PC-3 (cell line): ENCODE measurements around the gene CLK2. TPM values are rescaled to one million over a fixed set of nuclear protein-coding genes. Genes with fewer than 3 reads are reported as not detected.
"Not testable (repeated sequence)": the region's sequence is repeated elsewhere in the genome, so short reads cannot be mapped to it uniquely, and the experiment has no call there.

ENCODE experiments used
- ATAC-seq: fragments of 200-7000 bp; cut with Tn5 transposase; 2 replicates; pipeline ENCODE4 v1.9.1; 2020; ENCODE audit warnings: mild to moderate bottlenecking, moderate library complexity
- BruUV-seq: library from RNA; stranded (reverse); fragments of 400-500 nt; replicated peaks from 2 replicates; lab custom pipeline; 2021; lab: Mats Ljungman, UMichigan
- CTCF ChIA-PET: fragments of 300-600 bp; sonication (Branson Sonifier 250); formaldehyde crosslinking; loops from one replicate; lab custom pipeline; 2022; ENCODE audit warnings: antibody characterized with exemption; lab: Charles Lee
- POLR2A ChIA-PET: fragments of 300-600 bp; sonication (Branson Sonifier 250); formaldehyde crosslinking; loops from one replicate; lab custom pipeline; 2022; ENCODE audit warnings: antibody characterized with exemption; ENCODE audit not compliant: unreplicated experiment; lab: Charles Lee
- DNase-seq: peaks from one replicate; pipeline ENCODE4 v3.0.0-alpha.2; 2015
- H2AFZ ChIP-seq: fragments of 300-600 bp; sonication (generic); 2 replicates; pipeline ENCODE4 v1.6.0; 2016; ENCODE audit warnings: antibody characterized with exemption, low read length
- H3F3A ChIP-seq: fragments of 300-600 bp; sonication (generic); one replicate; pipeline ENCODE4 v1.6.0; 2017; ENCODE audit warnings: antibody characterized with exemption, low read length, control low read depth, mild to moderate bottlenecking; ENCODE audit not compliant: unreplicated experiment
- H3K27ac ChIP-seq: fragments of 300-600 bp; sonication (generic); 2 replicates; pipeline ENCODE4 v1.5.1; 2016; ENCODE audit warnings: mild to moderate bottlenecking, low read length
- H3K27me3 ChIP-seq: fragments of 300-600 bp; sonication (generic); 2 replicates; pipeline ENCODE4 v1.6.1; 2016; ENCODE audit warnings: low read length, mixed read lengths
- H3K36me3 ChIP-seq: fragments of 300-600 bp; sonication (generic); 2 replicates; pipeline ENCODE4 v1.6.1; 2016; ENCODE audit warnings: low read depth, mixed run types, low read length, mixed read lengths
- H3K4me1 ChIP-seq: fragments of 300-600 bp; sonication (generic); 2 replicates; pipeline ENCODE4 v1.5.1; 2016; ENCODE audit warnings: low read length; ENCODE audit not compliant: insufficient read depth
- H3K4me2 ChIP-seq: fragments of 300-600 bp; sonication (generic); 2 replicates; pipeline ENCODE4 v1.6.0; 2016; ENCODE audit warnings: low read length
- H3K4me3 ChIP-seq: fragments of 300-600 bp; sonication (generic); 2 replicates; pipeline ENCODE4 v1.5.1; 2016; ENCODE audit warnings: mild to moderate bottlenecking, low read length, mixed read lengths
- H3K79me2 ChIP-seq: fragments of 300-600 bp; sonication (generic); 2 replicates; pipeline ENCODE4 v1.6.1; 2017; ENCODE audit warnings: low read length, mixed read lengths
- H3K9ac ChIP-seq: fragments of 300-600 bp; sonication (generic); 2 replicates; pipeline ENCODE4 v1.6.0; 2016; ENCODE audit warnings: mild to moderate bottlenecking, low read length
- H3K9me2 ChIP-seq: fragments of 300-600 bp; sonication (generic); replicated peaks from 2 replicates; pipeline ENCODE4 v1.6.1; 2016; ENCODE audit warnings: mixed run types, low read length, mixed read lengths
- H3K9me3 ChIP-seq: fragments of 300-600 bp; sonication (generic); 2 replicates; pipeline ENCODE4 v1.6.1; 2016; ENCODE audit warnings: low read length, mixed read lengths
- H4K20me1 ChIP-seq: fragments of 300-600 bp; sonication (generic); 2 replicates; pipeline ENCODE4 v1.6.1; 2016; ENCODE audit warnings: low read length, mixed read lengths
- CTCF ChIP-seq: fragments of 300-600 bp; sonication (generic); conservative IDR thresholded peaks from 2 replicates; pipeline ENCODE4 v1.5.1; 2017; ENCODE audit warnings: antibody characterized with exemption, low read depth, mild to moderate bottlenecking, low read length
- EZH2 ChIP-seq: fragments of 300-600 bp; sonication (generic); IDR thresholded peaks from one replicate; pipeline ENCODE4 v1.6.1; 2017; ENCODE audit warnings: antibody characterized with exemption, mild to moderate bottlenecking, low read length; ENCODE audit not compliant: unreplicated experiment
- EZH2phosphoT487 ChIP-seq: fragments of 300-600 bp; sonication (generic); IDR thresholded peaks from 2 replicates; pipeline ENCODE4 v1.6.1; 2018; ENCODE audit warnings: mild to moderate bottlenecking, antibody characterized with exemption, low read length, borderline replicate concordance
- intact Hi-C: fragments of 100-400 bp; cut with micrococcal nuclease; formaldehyde crosslinking; loops from 2 replicates; pipeline ENCODE4 v1.9.0; 2023
- total RNA-seq: library from RNA; depleted of rRNA; stranded (reverse); fragments of >200 nt; gene quantifications from 2 replicates; pipeline ENCODE4 v1.2.3, GENCODE V29; 2014

Gene CLK2
- total RNA-seq, 1 experiment from 2014 or later, result 49.9 TPM

DNA sequence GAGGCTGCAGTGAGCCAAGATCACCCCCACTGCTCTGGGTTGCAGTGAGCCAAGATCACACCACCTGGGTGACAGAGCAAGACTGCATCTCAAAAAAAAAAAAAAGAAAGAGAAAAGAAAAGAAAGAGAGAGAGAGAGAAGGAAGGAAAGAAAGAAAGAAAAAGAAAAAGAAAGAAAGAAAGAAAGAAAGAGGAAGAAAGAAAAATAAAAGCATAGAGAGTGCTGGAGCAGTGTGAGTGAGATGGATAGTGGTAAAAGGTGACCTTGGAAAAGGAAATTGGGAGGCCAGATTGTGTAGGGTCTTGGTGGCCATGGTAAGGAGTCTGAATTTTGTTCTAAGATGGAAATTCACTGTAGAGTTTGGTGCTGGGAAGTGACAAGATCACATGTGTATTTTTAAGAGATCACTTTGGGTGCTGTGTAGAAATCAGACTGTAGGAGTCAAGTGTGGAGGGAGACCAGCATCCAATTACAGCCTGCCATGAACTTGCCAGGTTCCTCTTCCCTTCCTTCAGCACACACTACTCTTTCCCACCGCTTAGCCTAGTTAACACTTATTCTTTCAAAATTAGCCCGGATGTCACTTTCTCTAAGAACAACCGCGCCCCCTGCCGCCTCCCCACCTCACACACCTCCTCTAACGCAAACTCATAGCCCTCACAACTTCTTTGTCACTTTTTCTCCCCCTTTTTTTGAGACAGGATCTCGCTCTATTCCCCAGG is 47.0 kb downstream of the CLK2 start:
- TF ChIP-seq EZH2phosphoT487 (no peak), CTCF (peak; percentile 75), EZH2 (no peak)
- ATAC-seq, result peak; percentile 42
- Histone ChIP-seq H4K20me1 (no peaks in the 10 kb centered on the region), H3K27ac (peak overlapping the region; percentile 55), H3K9me2 (no peaks in the 10 kb centered on the region), H3F3A (no peaks in the 10 kb centered on the region), H3K4me3 (peak overlapping the region; percentile 76), H3K9me3 (no peaks in the 10 kb centered on the region), H3K79me2 (peaks cover 25% of the 10 kb centered on the region), H3K36me3 (no peaks in the 10 kb centered on the region), H3K4me1 (peaks cover 45% of the 10 kb centered on the region), H2AFZ (peak overlapping the region; percentile 73), H3K9ac (peak overlapping the region; percentile 87), H3K27me3 (no peaks in the 10 kb centered on the region), H3K4me2 (peak overlapping the region; percentile 82)
- ChIA-PET CTCF (interaction anchor here (1.3 to 2.0 kb wide), 3 partner anchors 19 to 53 kb away, joined by 6 to 9 read pairs (median 7); partner anchors contain the start of genes KRTCAP2 and THBS3), POLR2A (interaction anchor here (0.6 kb wide), 1 partner anchor 32 kb away, joined by 3 read pairs; no protein-coding TSS in a partner anchor)
- intact Hi-C loops, result loop anchor here (1.0 to 5.0 kb wide), 2 partner anchors 34 to 50 kb away; no protein-coding TSS in a partner anchor
- no TSS peak for BruUV-seq
- peak; percentile 71 for DNase-seq

DNA sequence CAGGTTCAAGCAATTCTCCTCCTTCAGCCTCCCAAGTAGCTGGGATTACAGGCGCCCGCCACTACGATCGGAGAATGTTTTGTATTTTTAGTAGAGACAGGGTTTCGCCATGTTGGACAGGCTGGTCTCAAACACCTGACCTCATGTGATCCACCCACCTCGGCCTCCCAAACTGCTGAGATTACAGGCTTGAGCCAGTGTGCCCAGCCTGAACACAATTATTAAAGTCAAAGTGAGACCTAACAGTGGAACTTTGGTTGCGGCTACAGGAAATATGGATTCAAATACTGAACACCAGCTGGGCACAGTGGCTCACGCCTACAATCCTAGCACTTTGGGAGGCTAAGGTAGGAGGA is 47.9 kb downstream of the CLK2 start:
- DNase-seq, BruUV-seq, POLR2A ChIA-PET, H3K9me3 ChIP-seq, H3K27me3 ChIP-seq, H4K20me1 ChIP-seq, H3K9me2 ChIP-seq, H3K36me3 ChIP-seq, H2AFZ ChIP-seq, H3K9ac ChIP-seq, H3F3A ChIP-seq, ATAC-seq: not testable (repeated sequence)
- H3K4me1 ChIP-seq, result peaks cover 45% of the 10 kb centered on the region
- 0 out of 2 replicates have a peak overlapping the region, but pooled peaks have one; percentile 18 for H3K27ac ChIP-seq
- H3K4me3 ChIP-seq, result 0 out of 2 replicates have a peak overlapping the region, but pooled peaks have one; percentile 76
- intact Hi-C loops, result loop anchor here (5.0 kb wide), 1 partner anchor 33 kb away; no protein-coding TSS in a partner anchor
- CTCF ChIA-PET, result interaction anchor here (0.9 to 1.3 kb wide), 3 partner anchors 18 to 52 kb away, joined by 4 to 9 read pairs (median 6); partner anchors contain the start of gene KRTCAP2
- peaks cover 25% of the 10 kb centered on the region for H3K79me2 ChIP-seq
- peak overlapping the region; percentile 82 for H3K4me2 ChIP-seq

DNA sequence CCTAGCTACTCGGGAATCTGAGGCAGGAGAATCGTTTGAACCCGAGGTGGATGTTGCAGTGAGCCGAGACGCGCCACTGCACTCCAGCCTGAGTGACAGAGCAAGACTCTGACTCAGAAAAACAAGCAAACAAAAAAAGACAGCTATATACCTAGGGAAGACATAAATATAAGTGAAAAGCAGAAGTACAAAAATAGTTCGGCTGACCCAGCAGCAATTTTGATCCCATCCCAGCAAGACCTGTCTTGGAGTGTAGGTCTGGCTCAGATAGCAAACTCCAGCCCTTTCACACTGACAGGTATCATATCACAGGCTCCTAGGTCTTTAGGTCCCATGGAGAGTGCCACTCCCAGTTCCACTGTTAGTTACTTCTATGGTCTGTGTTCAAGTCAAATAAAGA is 50.3 kb downstream of the CLK2 start:
- H3K27ac ChIP-seq, result no peak overlapping the region
- peaks cover 44% of the 10 kb centered on the region for H3K4me1 ChIP-seq
- H3K27me3 ChIP-seq, result no peaks in the 10 kb centered on the region
- no peak overlapping the region for H3K4me2 ChIP-seq
- intact Hi-C loops, result no loop called here
- BruUV-seq, result no TSS peak
- TF ChIP-seq EZH2, result no peak
- TF ChIP-seq EZH2phosphoT487, result no peak
- no peak for TF ChIP-seq CTCF
- no peaks in the 10 kb centered on the region for H4K20me1 ChIP-seq
- H3F3A ChIP-seq, result no peaks in the 10 kb centered on the region
- peaks cover 25% of the 10 kb centered on the region for H3K79me2 ChIP-seq
- no peak overlapping the region for H3K4me3 ChIP-seq
- DNase-seq, result no peak
- CTCF ChIA-PET, result no interaction called here
- no peak overlapping the region for H2AFZ ChIP-seq
- no peaks in the 10 kb centered on the region for H3K9me3 ChIP-seq
- no peak for ATAC-seq
- POLR2A ChIA-PET, result no interaction called here
- H3K9ac ChIP-seq, result no peak overlapping the region
- H3K9me2 ChIP-seq, result no peaks in the 10 kb centered on the region
- H3K36me3 ChIP-seq, result no peaks in the 10 kb centered on the region

- not testable (repeated sequence) for H3K4me2 ChIP-seq, H3K4me3 ChIP-seq
Measured at GRCh38 chr1:155220211-155220965, 52.9 kb downstream of the CLK2 start.

More at GRCh38 chr1:155220211-155220965, 52.9 kb downstream of the CLK2 start:
- H3K36me3 ChIP-seq, H3K27me3 ChIP-seq, BruUV-seq, H3K9me2 ChIP-seq, H3K79me2 ChIP-seq, H3K9ac ChIP-seq, CTCF ChIA-PET, H3K9me3 ChIP-seq, H3F3A ChIP-seq, ATAC-seq, DNase-seq, H4K20me1 ChIP-seq, POLR2A ChIA-PET, H3K27ac ChIP-seq, intact Hi-C loops, H2AFZ ChIP-seq: not testable (repeated sequence)
- peaks cover 24% of the 10 kb centered on the region for H3K4me1 ChIP-seq
